Suprapubic skin (tissue), 4 donors: Measurements from ENCODE around the gene CDC25C.

ENCODE experiments used
- EP300 ChIP-seq: sonication (generic); formaldehyde crosslinking; IDR thresholded peaks from one replicate; pipeline ENCODE4 v1.6.1; 2017; ENCODE audit warnings: antibody characterized with exemption
- POLR2A ChIP-seq, 2 donors: fragments of 450-650 bp; IDR thresholded peaks; one replicate each; pipeline ENCODE4 v1.6.1; 2017; ENCODE audit warnings: antibody characterized with exemption in 2 of 2, mild to moderate bottlenecking in 2 of 2, moderate library complexity in 2 of 2
- POLR2AphosphoS5 ChIP-seq, 3 donors: sonication (generic); formaldehyde crosslinking; IDR thresholded peaks; one replicate each; pipeline ENCODE4 v1.6.1; 2017; ENCODE audit warnings: antibody characterized with exemption in 3 of 3
- TF ChIP-seq, protein P1 (sequence below), 2 donors: fragments of 200-600 bp in 1 of 2; fragments of 450-650 bp in 1 of 2; sonication (generic) in 1 of 2; IDR thresholded peaks; one replicate each; pipeline ENCODE4 v1.5.1; 2016 to 2019; ENCODE audit warnings: antibody characterized with exemption in 2 of 2, mild to moderate bottlenecking in 1 of 2, moderate library complexity in 1 of 2

DNA sequence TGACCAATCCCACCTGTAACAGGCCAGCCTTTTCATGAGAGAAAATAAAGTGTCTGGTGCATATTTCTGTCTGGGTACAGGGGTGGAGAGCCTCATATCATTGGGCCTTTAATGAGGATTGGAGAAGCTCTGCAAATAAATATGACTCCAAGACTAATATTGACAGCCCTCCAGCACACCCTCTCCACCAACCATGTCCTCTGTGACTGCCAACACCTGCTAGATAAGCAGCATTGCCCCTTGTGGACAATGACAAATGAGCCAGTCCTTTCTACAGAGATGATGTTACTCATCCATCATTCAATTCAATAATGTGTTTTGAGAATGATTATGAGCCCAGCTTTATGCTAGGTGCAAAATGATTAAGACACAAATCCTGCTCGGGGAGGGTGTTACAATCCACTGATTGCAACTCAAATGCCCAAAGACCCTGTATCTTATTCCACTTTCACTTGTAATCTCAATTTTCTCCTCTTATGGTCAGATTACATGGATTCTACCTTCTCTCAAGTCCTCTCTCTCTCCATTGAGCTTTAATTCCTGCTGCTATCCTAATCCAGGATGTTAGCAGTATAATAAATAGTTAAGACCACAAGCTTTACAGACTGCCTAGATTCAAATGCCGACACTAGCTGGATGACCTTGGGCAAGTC lies 55.1 kb downstream of the CDC25C start:
- TF ChIP-seq POLR2AphosphoS5 (IDR thresholded peaks at IDR 0.05) (no peak), POLR2A (IDR thresholded peaks at IDR 0.05) (no peak), EP300 (no peak)
- TF ChIP-seq, protein P1, sequence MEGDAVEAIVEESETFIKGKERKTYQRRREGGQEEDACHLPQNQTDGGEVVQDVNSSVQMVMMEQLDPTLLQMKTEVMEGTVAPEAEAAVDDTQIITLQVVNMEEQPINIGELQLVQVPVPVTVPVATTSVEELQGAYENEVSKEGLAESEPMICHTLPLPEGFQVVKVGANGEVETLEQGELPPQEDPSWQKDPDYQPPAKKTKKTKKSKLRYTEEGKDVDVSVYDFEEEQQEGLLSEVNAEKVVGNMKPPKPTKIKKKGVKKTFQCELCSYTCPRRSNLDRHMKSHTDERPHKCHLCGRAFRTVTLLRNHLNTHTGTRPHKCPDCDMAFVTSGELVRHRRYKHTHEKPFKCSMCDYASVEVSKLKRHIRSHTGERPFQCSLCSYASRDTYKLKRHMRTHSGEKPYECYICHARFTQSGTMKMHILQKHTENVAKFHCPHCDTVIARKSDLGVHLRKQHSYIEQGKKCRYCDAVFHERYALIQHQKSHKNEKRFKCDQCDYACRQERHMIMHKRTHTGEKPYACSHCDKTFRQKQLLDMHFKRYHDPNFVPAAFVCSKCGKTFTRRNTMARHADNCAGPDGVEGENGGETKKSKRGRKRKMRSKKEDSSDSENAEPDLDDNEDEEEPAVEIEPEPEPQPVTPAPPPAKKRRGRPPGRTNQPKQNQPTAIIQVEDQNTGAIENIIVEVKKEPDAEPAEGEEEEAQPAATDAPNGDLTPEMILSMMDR (IDR thresholded peaks at IDR 0.05) = no peak
